Karpas-422 (cell line): ENCODE results near the gene CYP2J2. TPM values are rescaled to one million over a fixed set of nuclear protein-coding genes. Genes with fewer than 3 reads are reported as not detected.

Experiments
- DNase-seq: peaks from one replicate; pipeline ENCODE4 v3.0.0-alpha.2; 2015
- H2AFZ ChIP-seq: fragments of 200-600 bp; sonication (generic); 2 replicates; pipeline ENCODE4 v1.6.1; 2014; ENCODE audit warnings: antibody characterized with exemption, low read length, mixed read lengths
- H3K27ac ChIP-seq: fragments of 200-600 bp; sonication (generic); 2 replicates; pipeline ENCODE4 v1.5.1; 2014; ENCODE audit warnings: mild to moderate bottlenecking, low read length, moderate library complexity
- H3K27me3 ChIP-seq: fragments of 200-600 bp; sonication (generic); 2 replicates; pipeline ENCODE4 v1.6.1; 2014; ENCODE audit warnings: low read length, mixed read lengths
- H3K36me3 ChIP-seq: fragments of 200-600 bp; sonication (generic); 2 replicates; pipeline ENCODE4 v1.6.1; 2014; ENCODE audit warnings: low read length, mixed read lengths; ENCODE audit not compliant: insufficient read depth
- H3K4me1 ChIP-seq: fragments of 200-600 bp; sonication (generic); 2 replicates; pipeline ENCODE4 v1.6.1; 2014; ENCODE audit warnings: mild to moderate bottlenecking, low read length, mixed read lengths
- H3K4me2 ChIP-seq: fragments of 200-600 bp; sonication (generic); 2 replicates; pipeline ENCODE4 v1.6.1; 2014; ENCODE audit warnings: low read length, low read depth, mild to moderate bottlenecking; ENCODE audit not compliant: poor library complexity, severe bottlenecking
- H3K4me3 ChIP-seq: fragments of 200-600 bp; sonication (generic); 2 replicates; pipeline ENCODE4 v1.5.1; 2014; ENCODE audit warnings: mild to moderate bottlenecking, antibody characterized with exemption, low read length, mixed read lengths
- H3K79me2 ChIP-seq: fragments of 200-600 bp; sonication (generic); 2 replicates; pipeline ENCODE4 v1.6.1; 2014; ENCODE audit warnings: mild to moderate bottlenecking, low read length, mixed read lengths
- H3K9ac ChIP-seq: fragments of 200-600 bp; sonication (generic); 2 replicates; pipeline ENCODE4 v1.6.0; 2014; ENCODE audit warnings: low read length
- H3K9me2 ChIP-seq: fragments of 200-600 bp; sonication (generic), shearing (Covaris generic); replicated peaks from 2 replicates; pipeline ENCODE4 v1.6.0; 2014; ENCODE audit warnings: mild to moderate bottlenecking, low read length, moderate library complexity; ENCODE audit not compliant: insufficient read depth
- H3K9me3 ChIP-seq: fragments of 300-700, 200-600 bp; sonication (generic); 2 replicates; pipeline ENCODE4 v1.6.1; 2014; ENCODE audit warnings: low read length, mixed read lengths
- H4K20me1 ChIP-seq: fragments of 200-600 bp; sonication (generic); 2 replicates; pipeline ENCODE4 v1.6.1; 2014; ENCODE audit warnings: mild to moderate bottlenecking, antibody characterized with exemption, low read length, low read depth; ENCODE audit not compliant: insufficient read depth
- small RNA-seq: library from RNA; depleted of rRNA; stranded (forward); fragments of <200 nt; gene quantifications from one replicate; pipeline ENCODE3, GENCODE V24; 2014
- total RNA-seq: library from RNA; depleted of rRNA; stranded (reverse); fragments of >200 nt; shearing (Covaris generic); gene quantifications from 2 replicates; pipeline ENCODE4 v1.2.3, GENCODE V29; 2014; ENCODE audit warnings: low replicate concordance; rRNA removed

CYP2J2 gene
- total RNA-seq, 1 experiment from 2014 or later, result not detected

- no peak overlapping the region for H3K27ac ChIP-seq
- no peaks in the 10 kb centered on the region for H3K36me3 ChIP-seq
- H3K9me3 ChIP-seq, result no peaks in the 10 kb centered on the region
- DNase-seq, result no peak
- H2AFZ ChIP-seq, result no peak overlapping the region
- no peaks in the 10 kb centered on the region for H3K9me2 ChIP-seq
- no peak overlapping the region for H3K4me3 ChIP-seq
- no peaks in the 10 kb centered on the region for H3K79me2 ChIP-seq
- no peak overlapping the region for H3K4me2 ChIP-seq
- H3K27me3 ChIP-seq, result no peaks in the 10 kb centered on the region
- H4K20me1 ChIP-seq, result no peaks in the 10 kb centered on the region
- no peaks in the 10 kb centered on the region for H3K4me1 ChIP-seq
- no peak overlapping the region for H3K9ac ChIP-seq
Measured at GRCh38 chr1:59846209-59846894, 80.2 kb downstream of the CYP2J2 start.

- H3K9me2 ChIP-seq, result no peaks in the 10 kb centered on the region
- no peaks in the 10 kb centered on the region for H3K4me1 ChIP-seq
- H4K20me1 ChIP-seq, result no peaks in the 10 kb centered on the region
- no peak overlapping the region for H3K27ac ChIP-seq
- no peak for DNase-seq
- H3K4me2 ChIP-seq, result no peak overlapping the region
- no peaks in the 10 kb centered on the region for H3K9me3 ChIP-seq
- H3K4me3 ChIP-seq, result no peak overlapping the region
- H3K79me2 ChIP-seq, result no peaks in the 10 kb centered on the region
- H3K9ac ChIP-seq, result no peak overlapping the region
- H2AFZ ChIP-seq, result no peak overlapping the region
- no peaks in the 10 kb centered on the region for H3K27me3 ChIP-seq
- no peaks in the 10 kb centered on the region for H3K36me3 ChIP-seq
Measured at GRCh38 chr1:59845091-59845490, 81.5 kb downstream of the CYP2J2 start.

Small RNA genes within 50 kb of the gene (small RNA-seq; reads per million reads assigned to genes)
- not detected for gene RN7SL475P

Other genes with a start within 250 kb of the CYP2J2 start
- gene HOOK1, start 111.8 kb downstream of the CYP2J2 start, total RNA-seq, result not detected in 2 replicates
- not detected in 2 replicates for gene C1orf87, start 147.0 kb upstream of the CYP2J2 start, total RNA-seq